HEK293 (cell line): ENCODE measurements around the gene NCK1.

Experiments
- ELK4 ChIP-seq: IDR thresholded peaks from 2 replicates; pipeline ENCODE4 v1.6.1; 2011; ENCODE audit warnings: mild to moderate bottlenecking, low read depth, low read length, borderline replicate concordance
- GLIS1 ChIP-seq: fragments of 450-650 bp; formaldehyde crosslinking; IDR thresholded peaks from 2 replicates; pipeline ENCODE4 v1.5.1; 2016; ENCODE audit warnings: missing biosample characterization, missing genetic modification characterization
- GLIS2 ChIP-seq: fragments of 450-650 bp; formaldehyde crosslinking; IDR thresholded peaks from 2 replicates; pipeline ENCODE4 v1.5.1; 2016; ENCODE audit warnings: missing biosample characterization, missing genetic modification characterization
- HIC1 ChIP-seq: fragments of 450-650 bp; formaldehyde crosslinking; IDR thresholded peaks from 2 replicates; pipeline ENCODE4 v1.5.1; 2016; ENCODE audit warnings: missing biosample characterization, missing genetic modification characterization
- IKZF3 ChIP-seq: fragments of 450-650 bp; IDR thresholded peaks from 2 replicates; pipeline ENCODE4 v1.5.0; 2018; ENCODE audit warnings: missing biosample characterization, mild to moderate bottlenecking, missing genetic modification characterization, moderate library complexity
- KLF9 ChIP-seq: fragments of 450-650 bp; formaldehyde crosslinking; IDR thresholded peaks from 2 replicates; pipeline ENCODE4 v1.5.1; 2016; ENCODE audit warnings: missing biosample characterization, missing genetic modification characterization, low read depth
- PBX3 ChIP-seq: sonication (generic); formaldehyde crosslinking; IDR thresholded peaks from 2 replicates; pipeline ENCODE4 v1.8.1; 2022; ENCODE audit warnings: mild to moderate bottlenecking, moderate library complexity, missing genetic modification reagents
- SCRT1 ChIP-seq: fragments of 450-650 bp; formaldehyde crosslinking; IDR thresholded peaks from 2 replicates; pipeline ENCODE4 v1.5.1; 2016; ENCODE audit warnings: missing biosample characterization, missing genetic modification characterization, borderline replicate concordance
- SP2 ChIP-seq: fragments of 450-650 bp; formaldehyde crosslinking; IDR thresholded peaks from 2 replicates; pipeline ENCODE4 v1.5.1; 2016; ENCODE audit warnings: missing biosample characterization, missing genetic modification characterization
- YY1 ChIP-seq: fragments of 450-650 bp; formaldehyde crosslinking; IDR thresholded peaks from 2 replicates; pipeline ENCODE4 v1.5.1; 2018; ENCODE audit warnings: missing biosample characterization, missing genetic modification characterization
- ZBTB20 ChIP-seq: fragments of 450-650 bp; formaldehyde crosslinking; IDR thresholded peaks from 2 replicates; pipeline ENCODE4 v1.5.1; 2016; ENCODE audit warnings: missing biosample characterization, missing genetic modification characterization
- ZBTB26 ChIP-seq: fragments of 450-650 bp; formaldehyde crosslinking; optimal IDR thresholded peaks from 2 replicates; pipeline ENCODE3; 2016; ENCODE audit warnings: missing biosample characterization, mild to moderate bottlenecking, missing genetic modification characterization
- ZBTB8A ChIP-seq: fragments of 450-650 bp; formaldehyde crosslinking; IDR thresholded peaks from 2 replicates; pipeline ENCODE4 v1.5.1; 2016; ENCODE audit warnings: missing biosample characterization, missing genetic modification characterization
- ZNF121 ChIP-seq: fragments of 450-650 bp; formaldehyde crosslinking; IDR thresholded peaks from 2 replicates; pipeline ENCODE4 v1.5.1; 2016; ENCODE audit warnings: missing biosample characterization, missing genetic modification characterization
- ZNF148 ChIP-seq: fragments of 450-650 bp; formaldehyde crosslinking; IDR thresholded peaks from 2 replicates; pipeline ENCODE4 v1.5.0; 2017; ENCODE audit warnings: missing biosample characterization, missing genetic modification characterization, borderline replicate concordance
- ZNF24 ChIP-seq: fragments of 450-650 bp; formaldehyde crosslinking; IDR thresholded peaks from 2 replicates; pipeline ENCODE4 v1.5.1; 2016; ENCODE audit warnings: missing biosample characterization, missing genetic modification characterization
- ZNF341 ChIP-seq: fragments of 450-650 bp; formaldehyde crosslinking; IDR thresholded peaks from 2 replicates; pipeline ENCODE4; 2016; ENCODE audit warnings: low read depth, missing biosample characterization, missing genetic modification characterization
- ZNF398 ChIP-seq: fragments of 450-650 bp; formaldehyde crosslinking; IDR thresholded peaks from 2 replicates; pipeline ENCODE4 v1.5.1; 2017; ENCODE audit warnings: missing biosample characterization, missing genetic modification characterization
- ZNF560 ChIP-seq: fragments of 450-650 bp; formaldehyde crosslinking; IDR thresholded peaks from 2 replicates; pipeline ENCODE4 v1.5.1; 2017; ENCODE audit warnings: missing biosample characterization, missing genetic modification characterization, borderline replicate concordance
- ZNF571 ChIP-seq: fragments of 450-650 bp; formaldehyde crosslinking; IDR thresholded peaks from 2 replicates; pipeline ENCODE4 v1.5.0; 2017; ENCODE audit warnings: missing biosample characterization, missing genetic modification characterization
- ZNF664 ChIP-seq: fragments of 450-650 bp; formaldehyde crosslinking; IDR thresholded peaks from 2 replicates; pipeline ENCODE4 v1.5.1; 2016; ENCODE audit warnings: missing biosample characterization, missing genetic modification characterization
- ZNF701 ChIP-seq: fragments of 450-650 bp; formaldehyde crosslinking; IDR thresholded peaks from 2 replicates; pipeline ENCODE4 v1.5.1; 2016; ENCODE audit warnings: missing biosample characterization, missing genetic modification characterization
- ZSCAN4 ChIP-seq: fragments of 450-650 bp; formaldehyde crosslinking; IDR thresholded peaks from 2 replicates; pipeline ENCODE4 v1.5.1; 2017; ENCODE audit warnings: missing biosample characterization, missing genetic modification characterization

Gene NCK1

GRCh38 chr3:136819731-136820679 lies 42.0 kb upstream of the NCK1 start (continued):
- no peak for TF ChIP-seq ZNF24 (tag by site-specific recombination)
- TF ChIP-seq ZBTB20 (tag by site-specific recombination) = peak; percentile 44; the same call in 1 of the 2 replicates
- no peak for TF ChIP-seq GLIS1 (tag by site-specific recombination)
- no peak for TF ChIP-seq ZNF148 (tag by site-specific recombination)
- TF ChIP-seq KLF9 (tag by site-specific recombination) = no peak
- 0 out of 2 replicates have a peak, but pooled peaks have one; percentile 27 for TF ChIP-seq PBX3 (CRISPR knock-in tag)
- no peak for TF ChIP-seq ZNF560 (tag by site-specific recombination)
- no peak for TF ChIP-seq ZSCAN4 (tag by site-specific recombination)
- no peak for TF ChIP-seq ZNF121 (tag by site-specific recombination)
- peak; percentile 76 for TF ChIP-seq GLIS2 (tag by site-specific recombination)
- TF ChIP-seq ZBTB8A (tag by site-specific recombination) = peak; percentile 86
- TF ChIP-seq ZNF398 = no peak
- TF ChIP-seq SP2 = peak; percentile 46
- TF ChIP-seq ZNF701 (tag by site-specific recombination) = no peak
- TF ChIP-seq ZNF341 (tag by site-specific recombination) = no peak
- no peak for TF ChIP-seq YY1 (tag by site-specific recombination)
- no peak for TF ChIP-seq ZNF664 (tag by site-specific recombination)
- TF ChIP-seq ZBTB26 = peak; percentile 64
- TF ChIP-seq HIC1 (tag by site-specific recombination) = no peak
- TF ChIP-seq ZNF571 (tag by site-specific recombination) = no peak
- TF ChIP-seq SCRT1 (tag by site-specific recombination) = no peak
- TF ChIP-seq ELK4 = no peak
- TF ChIP-seq IKZF3 (tag by site-specific recombination) = no peak
